22Rv1 (cell line): ENCODE results near the gene FPGS.

Source experiments
- CTCF ChIP-seq: fragments of 450-650 bp; IDR thresholded peaks from 2 replicates; pipeline ENCODE4 v1.5.1; 2017; ENCODE audit warnings: mild to moderate bottlenecking
- ZFX ChIP-seq: fragments of 450-650 bp; IDR thresholded peaks from 2 replicates; pipeline ENCODE4 v1.6.1; 2017; ENCODE audit warnings: antibody characterized with exemption, borderline replicate concordance

- no peak for TF ChIP-seq CTCF
- TF ChIP-seq ZFX = no peak
Measured at GRCh38 chr9:127832248-127832647, 29.6 kb downstream of the FPGS start.
